GM12878 (cell line): Measurements from ENCODE around the gene ENPP1. TPM values are rescaled to one million over a fixed set of nuclear protein-coding genes. Genes with fewer than 3 reads are reported as not detected.

Experiments
- ATAC-seq: fragments of 200-7000 bp; cut with Tn5 transposase; 3 replicates; pipeline ENCODE4 v1.9.1; 2020; ENCODE audit warnings: mild to moderate bottlenecking, moderate library complexity
- BruUV-seq: library from RNA; stranded (reverse); fragments of 400-500 nt; replicated peaks from 2 replicates; lab custom pipeline; 2021; lab: Mats Ljungman, UMichigan
- CTCF ChIA-PET: fragments of 300-600 bp; sonication (Branson Sonifier 250); formaldehyde crosslinking; extraction: SDS; loops from one replicate; lab custom pipeline; 2021; ENCODE audit warnings: inconsistent platforms; lab: Yijun Ruan, JAX
- POLR2A ChIA-PET: fragments of 350-600 bp; formaldehyde crosslinking; extraction: SDS; loops from one replicate; lab custom pipeline; 2021; ENCODE audit warnings: inconsistent platforms; lab: Charles Lee
- RAD21 ChIA-PET: fragments of 300-600 bp; sonication (Branson Sonifier 250); formaldehyde crosslinking; loops from one replicate; lab custom pipeline; 2023; ENCODE audit warnings: antibody characterized with exemption; ENCODE audit not compliant: unreplicated experiment; lab: Charles Lee
- SMC1A ChIA-PET: fragments of 300-600 bp; sonication (Branson Sonifier 250); formaldehyde crosslinking; loops from one replicate; lab custom pipeline; 2023; ENCODE audit not compliant: unreplicated experiment, uncharacterized antibody; lab: Charles Lee
- DNase-seq: peaks from one replicate; pipeline ENCODE4 v3.0.0-alpha.2; 2011; ENCODE audit warnings: low read depth, low spot score
- FAIRE-seq: peaks from 3 replicates; lab custom pipeline; 2011; peaks lifted over from hg19 to GRCh38; lab: Jason Lieb, UNC
- H2AFZ ChIP-seq: 2 replicates; pipeline ENCODE4 v1.6.0; 2011; ENCODE audit warnings: low read depth, low read length, control low read depth; ENCODE audit not compliant: control insufficient read depth
- H3K27ac ChIP-seq: 2 replicates; pipeline ENCODE4 v1.5.1; 2011; ENCODE audit warnings: control low read depth; ENCODE audit not compliant: control insufficient read depth, insufficient read depth
- H3K27me3 ChIP-seq, 2 experiments: replicated peaks in 1 of 2; 2 replicates each; pipeline versions ENCODE4 v1.6.0 to v1.6.1; 2011; ENCODE audit warnings: low read length in 1 of 2; ENCODE audit not compliant: control insufficient read depth in 2 of 2, insufficient read depth in 2 of 2
- H3K36me3 ChIP-seq, 2 experiments: 2 replicates each; pipeline ENCODE4 v1.5.1; 2011; ENCODE audit warnings: low read length in 1 of 2; ENCODE audit not compliant: control insufficient read depth in 2 of 2, insufficient read depth in 2 of 2
- H3K4me1 ChIP-seq: 2 replicates; pipeline ENCODE4 v1.6.1; 2011; ENCODE audit warnings: mild to moderate bottlenecking, low read length, moderate library complexity, mixed read lengths; ENCODE audit not compliant: control insufficient read depth, insufficient read depth
- H3K4me2 ChIP-seq: 2 replicates; pipeline ENCODE4 v1.6.0; 2011; ENCODE audit warnings: control low read depth; ENCODE audit not compliant: control insufficient read depth, insufficient read depth
- H3K4me3 ChIP-seq: fragments of 200-600 bp; sonication (generic); 2 replicates; pipeline ENCODE4 v1.5.1; 2016
- H3K79me2 ChIP-seq: 2 replicates; pipeline ENCODE4 v1.6.0; 2011; ENCODE audit warnings: low read length; ENCODE audit not compliant: control insufficient read depth, insufficient read depth
- H3K9ac ChIP-seq: 2 replicates; pipeline ENCODE4 v1.8.0; 2011; ENCODE audit warnings: low read length, control low read depth, mixed read lengths; ENCODE audit not compliant: control insufficient read depth, insufficient read depth
- H3K9me3 ChIP-seq: replicated peaks from 3 replicates; pipeline ENCODE4 v1.5.1; 2011; ENCODE audit warnings: mild to moderate bottlenecking, low read length; ENCODE audit not compliant: control insufficient read depth, insufficient read depth
- H4K20me1 ChIP-seq: 2 replicates; pipeline ENCODE4 v1.6.0; 2011; ENCODE audit not compliant: control insufficient read depth, insufficient read depth
- BRCA1 ChIP-seq: IDR thresholded peaks from 2 replicates; pipeline ENCODE4 v1.6.1; 2011; ENCODE audit warnings: low read depth, low read length, improper control_type of control experiment
- CBFB ChIP-seq: IDR thresholded peaks from 2 replicates; pipeline ENCODE4 v1.6.1; 2016; ENCODE audit warnings: antibody characterized with exemption, low read depth
- ESRRA ChIP-seq: IDR thresholded peaks from 2 replicates; pipeline ENCODE4 v1.6.1; 2012; ENCODE audit warnings: mild to moderate bottlenecking, low read length, improper control_type of control experiment
- FOS ChIP-seq: IDR thresholded peaks from 3 replicates; pipeline ENCODE4 v1.6.1; 2011; ENCODE audit warnings: borderline replicate concordance; ENCODE audit not compliant: insufficient read length; ENCODE audit errors: extremely low read depth
- HDGF ChIP-seq: fragments of 450-650 bp; IDR thresholded peaks from 2 replicates; pipeline ENCODE4 v1.6.1; 2016; ENCODE audit warnings: antibody characterized with exemption
- MEF2B ChIP-seq: fragments of 450-650 bp; IDR thresholded peaks from 2 replicates; pipeline ENCODE4 v1.6.1; 2018; ENCODE audit warnings: mild to moderate bottlenecking, moderate library complexity; ENCODE audit not compliant: partially characterized antibody, poor library complexity, severe bottlenecking
- MTA2 ChIP-seq: fragments of 450-650 bp; IDR thresholded peaks from 2 replicates; pipeline ENCODE4 v1.6.1; 2016; ENCODE audit warnings: low read depth, mild to moderate bottlenecking, moderate library complexity
- MTA3 ChIP-seq: IDR thresholded peaks from 2 replicates; pipeline ENCODE4 v1.6.1; 2012; ENCODE audit warnings: low read length, inconsistent platforms, borderline replicate concordance
- RFX5 ChIP-seq: IDR thresholded peaks from 2 replicates; pipeline ENCODE4 v1.6.1; 2011; ENCODE audit warnings: low read depth, low read length, improper control_type of control experiment
- SREBF1 ChIP-seq: IDR thresholded peaks from 2 replicates; pipeline ENCODE4 v1.6.1; 2012; ENCODE audit warnings: mild to moderate bottlenecking, low read length
- YBX1 ChIP-seq: fragments of 450-650 bp; IDR thresholded peaks from 2 replicates; pipeline ENCODE4 v1.6.1; 2016; ENCODE audit warnings: antibody characterized with exemption
- ZBTB33 ChIP-seq: fragments of 450-650 bp; IDR thresholded peaks from 2 replicates; pipeline ENCODE4 v1.6.1; 2017; ENCODE audit warnings: mild to moderate bottlenecking
- WGBS: methylation state at CpG from one replicate; pipeline ENCODE4 v1.1.6; 2016; ENCODE audit warnings: low lambda C conversion rate; ENCODE audit not compliant: insufficient replicate concordance, insufficient coverage; ENCODE audit errors: missing lambda C conversion rate; 5-methylcytosine and 5-hydroxymethylcytosine counted together
- in situ Hi-C: fragments of 300-500 bp; cut with MboI; formaldehyde crosslinking; loops from 9 replicates; pipeline ENCODE4 v1.14.3; 2018; ENCODE audit warnings: mixed read lengths
- intact Hi-C: fragments of 100-400 bp; cut with micrococcal nuclease; formaldehyde crosslinking; loops from one replicate; pipeline ENCODE4 v1.14.2; 2022; ENCODE audit not compliant: unreplicated experiment
- polyA plus RNA-seq, 11 experiments: library from polyadenylated mRNA; depleted of rRNA in 4 of 11; unstranded in 6 of 11; stranded (reverse) in 5 of 11; fragments of >200 nt; fragmentation: Nextera tagmentation in 4 of 11; fragmentation: Illumina TruSeq in 1 of 11; extraction: Ambion mirVana in 4 of 11; extraction: Trizol in 1 of 11; gene quantifications; 1 replicate in 1 of 11; 2 replicates in 10 of 11; pipeline versions ENCODE4 v1.2.1 to v1.2.3, GENCODE V29; 2011 to 2016; ENCODE audit warnings: inconsistent platforms in 2 of 11, missing spikeins in 2 of 11, low read depth in 1 of 11
- total RNA-seq, 4 experiments: library from RNA; depleted of rRNA in 3 of 4; stranded (reverse); fragments of >200 nt in 3 of 4; fragmentation: Illumina TruSeq in 1 of 4; extraction: Trizol in 1 of 4; gene quantifications; 2 replicates each; pipeline versions ENCODE4 v1.2.1 to v1.2.3, GENCODE V29; 2013 to 2021
- TF ChIP-seq, protein P1 (sequence below): fragments of 450-650 bp; IDR thresholded peaks from 2 replicates; pipeline ENCODE4 v1.6.1; 2016; ENCODE audit warnings: mild to moderate bottlenecking

The ENPP1 gene
- total and polyA plus RNA-seq, 10 of the 15 experiments (the other 5 are each of a cell fraction or from before 2014, with no cell fraction given): 0.03 to 0.05 TPM; not detected in 8

DNA sequence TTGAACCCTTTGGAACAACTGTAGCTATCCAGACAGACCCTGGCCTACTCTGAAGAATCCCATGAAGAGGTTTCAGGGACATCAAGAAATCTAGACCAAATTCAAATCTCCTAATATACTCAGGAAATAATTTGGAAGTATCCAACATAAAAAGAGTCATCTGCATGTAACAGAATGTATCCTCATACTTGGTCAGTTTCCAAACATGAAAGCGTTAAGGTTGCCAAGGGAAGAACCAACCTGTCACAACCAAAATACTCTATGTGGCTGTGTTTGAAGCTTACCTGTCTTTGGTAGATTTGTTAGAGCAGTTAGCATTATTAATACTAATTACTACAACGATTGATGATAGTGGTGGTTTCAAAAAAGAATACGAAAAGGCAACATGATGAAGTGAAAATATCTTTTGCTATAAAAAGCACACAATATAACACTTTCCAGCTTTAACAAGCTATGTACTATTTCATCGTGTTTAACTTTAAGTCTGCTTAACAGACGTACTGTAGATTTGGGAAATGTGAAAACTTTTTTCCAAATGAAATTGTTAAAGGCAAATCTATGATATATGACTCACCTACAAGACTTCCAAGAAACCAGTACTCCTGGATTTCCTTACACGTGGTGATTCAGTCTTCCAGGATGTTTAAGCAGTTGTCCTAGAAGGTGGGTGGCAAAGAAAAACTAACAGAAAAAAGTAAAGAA lies 46.6 kb upstream of the ENPP1 start:
- no peaks in the 10 kb centered on the region for H3K4me1 ChIP-seq
- no peaks in the 10 kb centered on the region for H4K20me1 ChIP-seq
- TF ChIP-seq BRCA1 (no peak), MTA3 (no peak), MTA2 (no peak), FOS (no peak), ZBTB33 (no peak)
- POLR2A ChIA-PET: no interaction called here
- H3K36me3 ChIP-seq: no peaks in the 10 kb centered on the region
- H3K27ac ChIP-seq: no peak overlapping the region
- intact Hi-C loops (no loop called here), in situ Hi-C loops (no loop called here)
- H2AFZ ChIP-seq: no peak overlapping the region
- H3K79me2 ChIP-seq: no peaks in the 10 kb centered on the region
- DNase-seq (no peak), ATAC-seq (no peak), FAIRE-seq (no peak)
- CTCF ChIA-PET: no interaction called here
- SMC1A ChIA-PET: no interaction called here
- no TSS peak for BruUV-seq
- no peaks in the 10 kb centered on the region for H3K9me3 ChIP-seq
- H3K27me3 ChIP-seq: no peaks in the 10 kb centered on the region
- WGBS: 28% methylated on average over 6 of the region's 6 CpGs
- RAD21 ChIA-PET: no interaction called here
- no peak overlapping the region for H3K9ac ChIP-seq
- H3K4me3 ChIP-seq: no peak overlapping the region
- H3K4me2 ChIP-seq: no peak overlapping the region

DNA sequence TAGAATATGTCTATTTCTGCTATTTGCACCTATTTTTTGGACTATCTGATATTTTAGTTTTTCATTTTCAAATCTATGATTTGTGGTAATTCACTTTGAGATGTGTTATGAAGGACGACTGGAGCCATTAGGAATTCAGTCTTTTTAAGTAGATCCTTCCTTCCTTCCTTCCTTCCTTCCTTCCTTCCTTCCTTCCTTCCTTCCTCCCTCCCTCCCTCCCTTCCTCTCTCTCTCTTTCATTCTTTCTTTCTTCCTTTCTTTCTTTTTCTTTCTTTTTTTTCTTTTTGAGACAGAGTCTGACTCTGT lies 46.1 kb upstream of the ENPP1 start:
- intact Hi-C loops: no loop called here
- no peaks in the 10 kb centered on the region for H4K20me1 ChIP-seq
- POLR2A ChIA-PET: no interaction called here
- RAD21 ChIA-PET: no interaction called here
- ATAC-seq (no peak), FAIRE-seq (no peak), DNase-seq (no peak)
- H3K9ac ChIP-seq: no peak overlapping the region
- WGBS: 6% methylated on average over 1 of the region's 1 CpG
- in situ Hi-C loops: no loop called here
- H3K4me3 ChIP-seq: no peak overlapping the region
- H3K27me3 ChIP-seq: no peaks in the 10 kb centered on the region
- H3K4me1 ChIP-seq: no peaks in the 10 kb centered on the region
- H3K79me2 ChIP-seq: no peaks in the 10 kb centered on the region
- SMC1A ChIA-PET: no interaction called here
- H3K27ac ChIP-seq: no peak overlapping the region
- H3K4me2 ChIP-seq: no peak overlapping the region
- CTCF ChIA-PET: no interaction called here
- no TSS peak for BruUV-seq
- H3K36me3 ChIP-seq: no peaks in the 10 kb centered on the region
- H2AFZ ChIP-seq: no peak overlapping the region
- no peaks in the 10 kb centered on the region for H3K9me3 ChIP-seq
- TF ChIP-seq CBFB (no peak), MEF2B (no peak), HDGF (no peak), YBX1 (no peak), SREBF1 (no peak), ESRRA (no peak), RFX5 (no peak)
- TF ChIP-seq, protein P1, sequence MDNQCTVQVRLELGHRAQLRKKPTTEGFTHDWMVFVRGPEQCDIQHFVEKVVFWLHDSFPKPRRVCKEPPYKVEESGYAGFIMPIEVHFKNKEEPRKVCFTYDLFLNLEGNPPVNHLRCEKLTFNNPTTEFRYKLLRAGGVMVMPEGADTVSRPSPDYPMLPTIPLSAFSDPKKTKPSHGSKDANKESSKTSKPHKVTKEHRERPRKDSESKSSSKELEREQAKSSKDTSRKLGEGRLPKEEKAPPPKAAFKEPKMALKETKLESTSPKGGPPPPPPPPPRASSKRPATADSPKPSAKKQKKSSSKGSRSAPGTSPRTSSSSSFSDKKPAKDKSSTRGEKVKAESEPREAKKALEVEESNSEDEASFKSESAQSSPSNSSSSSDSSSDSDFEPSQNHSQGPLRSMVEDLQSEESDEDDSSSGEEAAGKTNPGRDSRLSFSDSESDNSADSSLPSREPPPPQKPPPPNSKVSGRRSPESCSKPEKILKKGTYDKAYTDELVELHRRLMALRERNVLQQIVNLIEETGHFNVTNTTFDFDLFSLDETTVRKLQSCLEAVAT: no peak
